GM12864 (cell line): ENCODE data around the gene SLC16A2.

Experiments
- DNase-seq: peaks from one replicate; pipeline ENCODE4 v3.0.0-alpha.2; 2011; ENCODE audit warnings: low read depth
- H3K4me3 ChIP-seq: 2 replicates; pipeline ENCODE4 v1.5.1; 2011; ENCODE audit warnings: mild to moderate bottlenecking, low read depth, low read length, control low read depth
- TF ChIP-seq, protein P1 (sequence below): IDR thresholded peaks from 2 replicates; pipeline ENCODE4 v1.5.1; 2011; ENCODE audit warnings: low read depth, mild to moderate bottlenecking, moderate library complexity, low read length, control low read depth, inconsistent platforms; ENCODE audit errors: missing control alignments

SLC16A2 gene

DNA sequence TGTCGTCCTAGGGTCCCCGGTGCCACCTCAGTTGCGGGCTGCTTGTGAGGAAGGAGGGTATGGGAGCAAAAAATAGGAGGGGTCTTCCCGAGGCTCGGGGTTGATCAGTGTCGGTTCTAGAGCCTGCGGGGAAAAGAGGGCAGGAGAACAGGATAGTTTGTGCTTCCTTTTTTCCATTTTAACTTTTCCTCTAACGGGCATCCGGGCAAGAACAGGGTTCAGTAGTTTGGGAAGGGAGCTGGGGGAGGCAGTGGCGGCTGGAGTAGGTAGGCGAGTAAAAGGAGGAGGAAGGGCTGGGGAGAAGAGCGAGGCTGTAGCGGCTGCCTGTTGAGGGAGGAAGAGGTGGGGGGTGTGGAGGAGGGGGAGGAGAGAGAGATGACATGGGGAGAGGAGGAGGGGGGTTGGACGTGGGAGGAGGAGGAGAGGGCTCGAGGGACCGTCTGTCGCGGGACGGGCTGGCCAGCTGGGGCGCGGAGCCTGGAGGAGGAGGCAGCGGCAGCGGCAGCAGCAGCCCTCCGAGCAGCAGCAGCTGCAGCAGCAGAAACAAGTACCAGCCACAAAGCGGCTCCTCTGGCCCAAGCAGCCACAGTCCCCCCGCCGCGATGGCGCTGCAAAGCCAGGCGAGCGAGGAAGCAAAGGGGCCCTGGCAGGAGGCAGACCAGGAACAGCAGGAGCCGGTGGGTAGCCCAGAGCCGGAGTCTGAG lies at the start of gene SLC16A2:
Gene SLC16A2 (plus strand): TSS at position 458 of the 704 bp plus-strand sequence. CDS start 145 bp downstream, at position 603.
- TF ChIP-seq, protein P1, sequence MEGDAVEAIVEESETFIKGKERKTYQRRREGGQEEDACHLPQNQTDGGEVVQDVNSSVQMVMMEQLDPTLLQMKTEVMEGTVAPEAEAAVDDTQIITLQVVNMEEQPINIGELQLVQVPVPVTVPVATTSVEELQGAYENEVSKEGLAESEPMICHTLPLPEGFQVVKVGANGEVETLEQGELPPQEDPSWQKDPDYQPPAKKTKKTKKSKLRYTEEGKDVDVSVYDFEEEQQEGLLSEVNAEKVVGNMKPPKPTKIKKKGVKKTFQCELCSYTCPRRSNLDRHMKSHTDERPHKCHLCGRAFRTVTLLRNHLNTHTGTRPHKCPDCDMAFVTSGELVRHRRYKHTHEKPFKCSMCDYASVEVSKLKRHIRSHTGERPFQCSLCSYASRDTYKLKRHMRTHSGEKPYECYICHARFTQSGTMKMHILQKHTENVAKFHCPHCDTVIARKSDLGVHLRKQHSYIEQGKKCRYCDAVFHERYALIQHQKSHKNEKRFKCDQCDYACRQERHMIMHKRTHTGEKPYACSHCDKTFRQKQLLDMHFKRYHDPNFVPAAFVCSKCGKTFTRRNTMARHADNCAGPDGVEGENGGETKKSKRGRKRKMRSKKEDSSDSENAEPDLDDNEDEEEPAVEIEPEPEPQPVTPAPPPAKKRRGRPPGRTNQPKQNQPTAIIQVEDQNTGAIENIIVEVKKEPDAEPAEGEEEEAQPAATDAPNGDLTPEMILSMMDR, result no peak
- no peak within 1 kb of the TSS for H3K4me3 ChIP-seq
- DNase-seq, result no peak

DNA sequence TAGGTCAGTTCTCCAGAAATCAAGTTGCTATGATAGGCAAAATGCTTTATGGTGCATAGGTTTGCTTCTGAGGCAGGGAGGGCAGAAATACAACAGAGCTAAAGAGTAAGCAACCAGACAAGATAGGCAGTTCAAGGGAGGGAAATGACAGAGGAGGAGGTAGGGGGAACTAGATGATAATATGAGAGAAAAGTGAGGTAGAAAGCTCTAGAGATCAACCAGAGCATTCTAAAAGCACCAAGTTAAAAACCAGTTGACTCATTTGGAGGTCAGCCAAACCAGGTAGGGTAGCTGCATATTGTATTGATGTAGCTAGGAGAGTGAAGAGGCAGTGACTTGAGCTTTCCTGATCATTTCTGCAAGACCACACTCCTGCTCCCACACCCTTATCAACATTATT lies 49.0 kb upstream of the SLC16A2 start:
- no peak overlapping the region for H3K4me3 ChIP-seq
- DNase-seq, result no peak
- TF ChIP-seq, protein P1, result no peak

DNA sequence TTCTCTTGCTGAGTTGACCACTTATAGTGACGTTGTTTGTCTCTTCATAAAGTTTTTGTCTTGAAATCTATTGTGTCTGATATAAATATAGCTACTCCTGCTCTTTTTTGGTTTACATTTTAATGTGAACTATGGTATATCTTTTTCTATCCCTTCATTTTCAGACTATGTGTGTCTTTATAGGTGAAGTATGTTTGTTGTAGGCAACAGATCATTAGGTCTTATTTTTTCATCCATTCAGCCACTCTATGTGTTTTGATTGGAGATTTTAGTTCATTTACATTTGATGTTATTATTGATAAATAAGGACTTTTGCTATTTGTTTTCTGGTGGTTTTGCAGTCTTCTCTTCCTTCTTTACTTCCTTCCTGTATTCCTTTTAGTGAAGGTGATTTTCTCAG lies 44.0 kb upstream of the SLC16A2 start:
- no peak for DNase-seq
- no peak overlapping the region for H3K4me3 ChIP-seq
- TF ChIP-seq, protein P1, result no peak

DNA sequence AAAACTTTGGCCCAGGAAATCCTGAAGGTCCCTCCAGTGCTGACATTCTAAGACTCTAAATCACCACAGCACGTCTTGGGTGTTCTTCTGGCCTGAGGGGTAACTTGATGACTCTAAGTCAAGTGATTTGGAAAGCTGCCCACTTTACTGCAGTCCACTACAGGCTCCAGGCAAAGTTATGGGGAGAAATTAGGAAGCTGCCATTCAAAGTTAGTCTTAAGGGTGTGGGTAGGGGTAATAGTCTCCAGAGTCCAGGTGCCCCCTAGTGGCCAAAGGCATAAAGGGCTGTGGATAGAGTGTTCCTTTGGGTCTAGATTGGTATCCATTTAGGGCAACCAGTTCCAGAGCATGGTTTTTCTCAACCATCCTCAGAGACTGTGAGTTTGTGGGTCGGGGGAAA lies 38.7 kb upstream of the SLC16A2 start:
- TF ChIP-seq, protein P1, result peak; percentile 81
- peak; percentile 4 for DNase-seq
- no peak overlapping the region for H3K4me3 ChIP-seq

DNA sequence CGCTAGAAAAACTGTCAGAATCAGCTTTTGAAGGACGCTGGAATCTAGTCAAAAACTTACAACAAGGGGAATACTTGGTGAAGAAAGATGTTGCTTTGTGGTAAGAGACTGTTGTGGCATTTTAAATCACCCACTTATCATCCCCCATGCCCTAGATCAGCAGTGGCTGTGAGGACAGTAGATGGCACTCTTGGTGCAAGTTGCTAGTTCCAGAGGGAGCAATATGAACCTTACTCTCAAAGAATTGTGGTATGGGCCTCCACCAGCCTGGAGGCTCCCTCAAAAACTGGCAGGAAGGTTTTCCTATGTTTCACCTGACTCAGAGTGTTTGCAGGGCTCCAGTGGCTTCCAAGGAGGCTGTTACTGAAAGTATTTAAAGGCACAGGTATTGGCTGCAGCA lies 37.7 kb upstream of the SLC16A2 start:
- H3K4me3 ChIP-seq, result no peak overlapping the region
- DNase-seq, result no peak
- TF ChIP-seq, protein P1, result peak; percentile 17

DNA sequence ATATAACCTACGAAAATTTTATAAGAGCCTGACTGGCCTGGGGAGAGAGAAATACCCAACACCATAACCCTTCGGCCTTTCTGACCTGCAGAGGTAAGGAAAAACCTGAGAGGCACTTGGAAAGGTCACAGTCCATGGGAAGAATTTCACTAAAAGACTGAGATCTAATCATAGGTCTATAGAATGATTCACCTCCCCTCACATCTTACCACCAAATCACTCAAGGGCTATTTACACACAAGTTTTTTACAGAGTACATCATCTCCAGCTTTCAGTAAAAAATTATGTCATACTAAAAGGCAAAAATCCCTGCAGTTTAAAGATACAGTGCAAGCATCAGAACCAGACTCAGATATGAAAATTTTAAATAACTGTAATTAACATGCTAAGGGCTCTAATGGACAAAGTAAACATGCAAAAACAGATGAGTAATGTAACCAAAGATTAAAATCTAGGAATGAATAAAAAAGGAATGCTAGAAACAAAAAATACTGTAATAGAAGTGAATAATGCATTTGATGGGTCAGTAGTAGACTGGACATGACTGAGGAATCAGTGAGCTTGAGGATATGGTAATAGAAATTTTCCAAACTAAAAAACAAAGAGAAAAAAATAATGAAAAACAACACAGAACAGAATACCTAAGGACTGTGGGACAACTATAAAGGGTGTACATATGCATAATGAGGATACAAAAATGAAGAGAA lies 32.1 kb upstream of the SLC16A2 start:
- TF ChIP-seq, protein P1, result no peak
- DNase-seq, result no peak
- no peak overlapping the region for H3K4me3 ChIP-seq
